Measurements from ENCODE around the gene SET. TPM values are rescaled to one million over a fixed set of nuclear protein-coding genes. Genes with fewer than 3 reads are reported as not detected.
A peak's percentile ranks its signal among the peaks of the same experiment; 100 is the strongest.

The SET gene
- total and polyA plus RNA-seq, 2 of the 13 experiments (the other 11 are each of a cell fraction or from before 2014, with no cell fraction given), result 94.2 to 611 TPM

DNA sequence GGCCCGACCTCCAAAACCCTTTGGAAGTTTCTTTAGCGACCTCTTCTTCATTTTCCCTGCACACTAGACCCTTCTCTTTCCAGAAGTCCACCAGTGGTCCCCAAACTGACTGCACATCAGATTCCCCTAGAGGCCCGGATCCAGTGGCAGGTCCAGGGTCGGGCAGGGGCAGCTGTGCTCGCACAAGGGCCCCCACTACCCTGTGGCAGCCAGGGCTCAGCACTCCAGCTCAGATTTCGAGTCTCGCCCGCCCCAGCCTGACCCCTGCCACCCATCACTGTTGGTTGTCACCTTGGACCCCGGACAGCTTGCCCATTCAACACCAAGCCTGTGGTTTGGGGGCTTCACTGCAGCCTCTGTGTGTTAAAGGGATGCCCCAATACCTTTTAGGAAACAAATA lies 42.7 kb downstream of the SET start:
- H4K20me1 ChIP-seq (ENCODE audit: insufficient read depth, low read length), result no peaks in the 10 kb centered on the region
- ATAC-seq (no peak), DNase-seq (ENCODE audit: low spot score) (no peak), FAIRE-seq (no peak)
- peaks cover 24% of the 10 kb centered on the region for H3K4me1 ChIP-seq (ENCODE audit: insufficient read depth, low read length)
- H3K4me3 ChIP-seq (replicated peaks in 1 of 3; ENCODE audit: insufficient read depth in 1 of 3, low read depth in 2 of 3, low read length in 3 of 3), result no peak overlapping the region
- no peak overlapping the region for H3K4me2 ChIP-seq (ENCODE audit: low read depth, low read length)
- no peak overlapping the region for H3K27ac ChIP-seq (ENCODE audit: extremely low read length, insufficient read depth, low read length)
- intact Hi-C loops (cut with micrococcal nuclease; ENCODE audit: unreplicated experiment) (loop anchor here (2.0 kb wide), 1 partner anchor 39 kb away; the partner anchor contains the start of gene ZER1), in situ Hi-C loops (cut with HindIII; ENCODE audit: extremely low pct_ligation_motif_present, low pct_unique_long_range_greater_than_20kb) (no loop called here)
- no TSS peak for BruUV-seq (replicated peaks)
- ChIA-PET POLR2A (no interaction called here), CTCF (ENCODE audit: low intra/inter-chr PET ratio, low total read pairs) (interaction anchor here (1.5 kb wide), 1 partner anchor 196 kb away, joined by 4 read pairs; no protein-coding TSS in a partner anchor)
- no peaks in the 10 kb centered on the region for H3K36me3 ChIP-seq (replicated peaks in 1 of 2; ENCODE audit: control insufficient read depth in 1 of 2, insufficient read depth in 2 of 2, low read length in 2 of 2)
- H3K27me3 ChIP-seq (ENCODE audit: control insufficient read depth in 1 of 2, insufficient read depth in 2 of 2, low read length in 2 of 2), result no peaks in the 10 kb centered on the region
- no peak overlapping the region for H3K9ac ChIP-seq (ENCODE audit: insufficient read depth, low read depth, low read length)
- H3K9me3 ChIP-seq (ENCODE audit: low read length), result no peaks in the 10 kb centered on the region
- WGBS (ENCODE audit: low lambda C conversion rate), result 75% methylated on average over 6 of the region's 9 CpGs
- H3K79me2 ChIP-seq (ENCODE audit: insufficient read depth, low read length), result no peaks in the 10 kb centered on the region
- TF ChIP-seq CHD2 (IDR thresholded peaks at IDR 0.05; ENCODE audit: low read depth, low read length) (no peak), REL (CRISPR knock-in tag; conservative IDR thresholded peaks at IDR 0.05) (no peak)
- H2AFZ ChIP-seq (ENCODE audit: low read length), result no peak overlapping the region

- Histone ChIP-seq H3K27me3 (ENCODE audit: control insufficient read depth in 1 of 2, insufficient read depth in 2 of 2, low read length in 2 of 2) (no peaks in the 10 kb centered on the region), H4K20me1 (ENCODE audit: insufficient read depth, low read length) (no peaks in the 10 kb centered on the region), H3K27ac (ENCODE audit: extremely low read length, insufficient read depth, low read length) (peak overlapping the region; percentile 14), H3K9me3 (ENCODE audit: low read length) (no peaks in the 10 kb centered on the region), H3K4me1 (ENCODE audit: insufficient read depth, low read length) (peaks cover 16% of the 10 kb centered on the region), H3K4me2 (ENCODE audit: low read depth, low read length) (peak overlapping the region; percentile 69; the same call in 1 of the 2 replicates), H3K4me3 (replicated peaks in 1 of 3; ENCODE audit: insufficient read depth in 1 of 3, low read depth in 2 of 3, low read length in 3 of 3) (no peak overlapping the region), H3K36me3 (replicated peaks in 1 of 2; ENCODE audit: control insufficient read depth in 1 of 2, insufficient read depth in 2 of 2, low read length in 2 of 2) (no peaks in the 10 kb centered on the region), H3K79me2 (ENCODE audit: insufficient read depth, low read length) (no peaks in the 10 kb centered on the region), H3K9ac (ENCODE audit: insufficient read depth, low read depth, low read length) (no peak overlapping the region), H2AFZ (ENCODE audit: low read length) (no peak overlapping the region)
- DNase-seq (ENCODE audit: low spot score), result no peak
- peak; percentile 16; the same call in 2 of the 3 replicates for ATAC-seq
- WGBS (ENCODE audit: low lambda C conversion rate), result 76% methylated on average over 13 of the region's 13 CpGs
- in situ Hi-C loops (cut with HindIII; ENCODE audit: extremely low pct_ligation_motif_present, low pct_unique_long_range_greater_than_20kb), result no loop called here
- TSS peak; percentile 43 for BruUV-seq (replicated peaks)
- POLR2A ChIA-PET, result interaction anchor here (1.5 to 2.1 kb wide), 3 partner anchors 8 to 97 kb away, joined by 4 to 8 read pairs (median 6); partner anchors contain the start of genes ENDOG, SPOUT1 and ZDHHC12
- intact Hi-C loops (cut with micrococcal nuclease; ENCODE audit: unreplicated experiment), result loop anchor here (2.0 kb wide), 1 partner anchor 38 kb away; the partner anchor contains the start of gene ZER1
- CTCF ChIA-PET (ENCODE audit: low intra/inter-chr PET ratio, low total read pairs), result interaction anchor here (0.7 to 1.7 kb wide), 6 partner anchors 30 to 195 kb away, joined by 4 to 17 read pairs (median 4); partner anchors contain the start of genes PKN3, TBC1D13 and ZER1
- no peak for FAIRE-seq
- TF ChIP-seq ZNF3 (CRISPR knock-in tag; IDR thresholded peaks at IDR 0.05), result no peak
- no peak for TF ChIP-seq ELF1 (CRISPR knock-in tag; IDR thresholded peaks at IDR 0.05)
- 0 out of 2 replicates have a peak, but pooled peaks have one; percentile 17 for TF ChIP-seq TBX2 (CRISPR knock-in tag; IDR thresholded peaks at IDR 0.05; ENCODE audit: borderline replicate concordance)
- 0 out of 2 replicates have a peak, but pooled peaks have one; percentile 1 for TF ChIP-seq ZNF761 (CRISPR knock-in tag; conservative IDR thresholded peaks at IDR 0.05)
- TF ChIP-seq HOXA7 (CRISPR knock-in tag; IDR thresholded peaks at IDR 0.05), result no peak
- no peak for TF ChIP-seq GABPA (IDR thresholded peaks at IDR 0.05; ENCODE audit: low read depth, low read length)
- no peak for TF ChIP-seq GABPA (CRISPR knock-in tag; IDR thresholded peaks at IDR 0.05; ENCODE audit: low read depth)
- TF ChIP-seq PRPF4 (IDR thresholded peaks at IDR 0.05; ENCODE audit: low read depth, low read length, poor library complexity, severe bottlenecking), result no peak
- no peak for TF ChIP-seq NCOA5 (CRISPR knock-in tag; IDR thresholded peaks at IDR 0.05)
- peak; percentile 8; the same call in 1 of the 2 replicates for TF ChIP-seq SPEN (CRISPR knock-in tag; IDR thresholded peaks at IDR 0.05; ENCODE audit: low read depth)
- TF ChIP-seq IRF2 (CRISPR knock-in tag; IDR thresholded peaks at IDR 0.05), result no peak
- TF ChIP-seq REL (CRISPR knock-in tag; conservative IDR thresholded peaks at IDR 0.05), result no peak
- TF ChIP-seq ZNF20 (CRISPR knock-in tag; IDR thresholded peaks at IDR 0.05), result no peak
- TF ChIP-seq ZSCAN20 (CRISPR knock-in tag; IDR thresholded peaks at IDR 0.05; ENCODE audit: borderline replicate concordance), result no peak
- no peak for TF ChIP-seq CERS6 (CRISPR knock-in tag; IDR thresholded peaks at IDR 0.05)
- TF ChIP-seq ZNF431 (CRISPR knock-in tag; IDR thresholded peaks at IDR 0.05; ENCODE audit: borderline replicate concordance, low read depth), result no peak
- TF ChIP-seq FOSL1 (CRISPR knock-in tag; IDR thresholded peaks at IDR 0.05; ENCODE audit: borderline replicate concordance), result no peak
These were observed 43.6 kb downstream of the SET start for GRCh38 chr9:128732576-128732975.
